ENCODE results near the gene ZNF346.
"Not testable (repeated sequence)": the region's sequence is repeated elsewhere in the genome, so short reads cannot be mapped to it uniquely, and the experiment has no call there.

ZNF346 gene

DNA sequence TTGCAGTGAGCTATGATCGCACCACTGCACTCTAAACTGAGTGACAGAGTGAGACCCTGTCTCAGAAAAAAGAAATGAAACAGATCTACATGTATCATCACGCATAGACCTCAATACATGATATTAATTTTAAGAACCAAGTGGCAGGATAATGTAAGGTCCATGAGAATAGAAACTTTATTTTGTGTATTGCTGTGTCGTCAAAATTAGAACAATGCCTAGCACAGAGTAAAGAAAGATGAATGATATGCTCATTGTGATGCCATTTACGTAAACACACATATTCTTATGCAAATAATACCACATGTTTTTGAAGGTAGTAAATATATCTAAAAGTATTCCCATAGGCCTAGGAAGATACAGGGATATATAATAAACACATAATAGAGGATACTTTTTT, 12.3 kb upstream of the ZNF346 start:
- DNase-seq (ENCODE audit: low read depth): no peak

DNA sequence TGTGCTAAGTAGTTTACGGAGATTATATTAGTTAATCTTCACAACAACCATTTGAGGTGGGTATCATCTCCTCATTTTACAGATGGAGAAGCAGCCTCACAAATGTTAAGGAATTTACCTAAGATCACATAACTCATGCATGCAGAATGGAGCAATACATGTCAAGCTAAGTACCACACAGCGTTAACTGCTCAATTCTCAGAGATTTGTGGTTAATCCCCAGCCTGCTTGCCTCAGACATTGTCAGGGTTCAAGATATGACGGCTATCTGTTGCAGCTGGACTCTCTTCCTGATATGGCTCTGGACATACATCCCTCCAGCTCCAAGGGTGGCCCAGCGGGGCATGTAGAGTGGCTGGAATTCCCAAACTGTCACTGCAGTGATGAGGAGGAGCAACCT, 7.3 kb upstream of the ZNF346 start:
- no peak for DNase-seq (ENCODE audit: low read depth)

DNA sequence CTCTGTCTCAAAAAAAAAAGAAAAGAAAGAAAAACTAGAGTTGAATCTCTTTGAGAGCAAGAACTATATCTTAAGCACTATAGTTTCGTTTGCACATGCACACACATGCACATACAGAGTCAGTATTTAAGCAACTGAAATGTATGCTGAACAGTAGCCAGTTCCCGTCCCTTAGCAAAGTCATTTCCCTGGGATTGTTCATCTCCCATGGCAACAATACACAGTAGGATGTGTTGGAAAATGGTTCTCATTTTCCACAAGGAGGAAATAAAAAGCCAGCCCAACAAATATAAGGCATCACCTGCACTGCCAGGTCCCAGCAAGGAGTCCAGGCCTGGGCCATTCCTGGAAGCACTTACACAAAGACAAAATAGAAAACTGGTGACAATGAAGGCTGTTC, 4.2 kb upstream of the ZNF346 start:
- DNase-seq (ENCODE audit: low read depth): no peak

DNA sequence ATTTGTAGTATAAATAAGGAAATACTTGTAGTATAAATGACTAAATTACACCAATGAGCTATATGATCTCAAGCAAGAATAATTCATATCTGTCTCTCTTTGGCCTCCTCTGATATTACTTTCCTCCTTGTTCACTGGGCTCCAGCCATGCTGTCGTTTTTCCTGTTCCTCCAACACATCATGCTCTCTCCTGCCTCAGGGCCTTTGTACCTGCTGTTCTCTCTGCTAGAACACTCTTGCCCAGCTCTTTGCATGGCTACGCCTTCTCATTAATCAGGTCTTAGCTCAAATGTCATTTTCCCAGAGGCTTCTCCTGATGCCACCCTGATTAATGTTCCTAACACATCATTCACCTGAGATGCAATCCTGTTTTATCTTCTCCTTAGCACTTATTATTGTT, 2.5 kb upstream of the ZNF346 start:
- DNase-seq (ENCODE audit: low read depth): no peak

DNA sequence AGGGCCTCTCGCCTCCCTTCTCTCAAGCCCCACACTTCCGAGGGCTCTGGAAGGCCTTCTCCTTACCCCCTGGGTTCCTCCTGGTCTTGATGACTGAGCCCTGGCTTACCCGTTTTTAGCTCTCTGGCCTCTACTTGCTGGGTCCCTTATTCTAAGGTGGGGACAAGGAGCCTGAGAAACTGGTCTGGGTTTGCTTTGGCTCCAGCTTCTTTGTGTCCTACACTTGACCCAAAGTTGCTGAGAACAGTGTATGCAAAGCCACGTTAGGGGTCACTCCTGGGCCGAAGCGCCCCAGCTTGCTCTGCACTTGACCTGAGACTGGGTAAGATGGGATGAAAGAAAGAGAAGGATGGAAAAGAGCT, 788 bp downstream of the ZNF346 start:
- DNase-seq (ENCODE audit: low read depth): no peak

DNA sequence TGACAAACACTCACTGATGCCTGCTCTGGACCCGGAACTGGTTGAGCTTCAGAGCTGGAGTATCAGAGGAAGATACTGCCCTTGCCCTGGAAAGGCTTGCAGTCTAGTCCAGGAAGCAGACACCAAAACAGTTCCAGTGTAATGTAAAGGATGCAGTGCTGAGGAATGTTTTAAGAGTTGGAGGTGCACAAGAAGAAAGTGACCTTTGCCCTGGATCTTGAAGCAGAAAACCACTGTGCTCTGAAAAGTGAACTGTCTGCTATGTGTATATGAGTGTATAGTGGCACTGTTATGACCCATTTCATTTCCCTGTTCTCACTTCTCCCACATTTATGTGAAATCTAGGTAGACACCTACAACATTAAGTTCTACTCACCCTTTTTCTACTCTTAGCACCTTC, 2.1 kb downstream of the ZNF346 start:
- no peak for DNase-seq (ENCODE audit: low read depth)

DNA sequence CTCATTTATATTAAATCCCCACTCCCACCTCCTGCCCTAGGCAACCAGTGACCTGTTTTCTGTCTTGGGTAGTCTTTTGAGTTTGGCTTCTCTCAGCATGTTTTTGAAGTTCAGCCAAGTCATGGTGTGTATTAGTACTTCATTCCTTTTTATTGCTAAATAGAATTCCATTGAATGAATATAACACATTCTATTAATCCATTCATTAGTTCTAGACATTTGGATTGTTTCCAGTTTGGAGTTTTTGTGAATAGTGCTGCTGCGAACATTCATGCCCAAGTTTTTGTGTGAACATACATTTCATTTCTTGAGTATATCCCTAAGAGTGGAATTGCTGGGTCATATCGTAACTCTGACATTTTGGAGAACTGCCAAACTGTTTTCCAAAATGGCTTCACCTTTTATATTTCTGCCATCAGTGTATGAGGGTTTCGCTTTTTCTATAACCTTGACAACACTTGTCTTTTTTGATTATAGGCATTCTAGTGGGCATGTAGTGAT, 2.7 kb downstream of the ZNF346 start:
- no peak for DNase-seq (ENCODE audit: low read depth)

DNA sequence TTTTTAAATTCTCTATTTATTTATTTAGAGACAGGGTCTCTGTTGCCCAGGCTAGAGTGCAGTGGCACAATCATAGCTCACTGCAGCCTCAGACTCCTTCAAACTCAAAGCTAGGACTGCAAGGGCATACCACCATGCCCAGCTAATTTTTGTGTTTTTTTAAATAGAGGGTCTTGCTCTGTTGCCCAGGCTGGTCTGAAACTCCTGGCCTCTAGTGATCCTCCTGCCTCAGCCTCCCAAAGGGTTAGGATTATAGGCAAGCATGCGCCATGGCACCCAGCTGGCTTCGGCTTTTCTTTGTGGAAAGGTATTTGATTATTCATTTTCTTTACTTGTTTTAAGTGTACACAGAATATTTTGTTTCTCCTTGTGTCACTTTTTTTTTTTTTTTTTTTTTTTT, 5.2 kb downstream of the ZNF346 start:
- no peak for DNase-seq (ENCODE audit: low read depth)

DNA sequence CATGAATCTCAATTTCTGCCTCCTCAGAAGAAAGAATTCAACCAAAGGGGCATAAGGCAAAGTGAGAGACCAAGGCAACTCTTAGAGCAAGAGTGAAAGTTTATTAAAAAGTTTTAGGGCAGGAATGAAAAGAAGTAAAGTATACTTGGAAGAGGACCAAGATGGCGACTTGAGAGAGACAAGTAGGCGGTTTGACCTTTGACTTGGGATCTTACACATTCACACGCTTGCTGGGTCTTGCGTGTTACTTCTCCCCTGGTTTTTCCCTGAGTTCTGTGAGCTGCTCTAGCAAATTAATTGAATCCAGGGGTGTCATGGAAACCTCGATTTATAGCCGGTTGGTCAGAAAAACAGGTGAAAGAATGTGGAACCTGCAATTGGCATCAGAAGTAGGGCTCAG, 7.0 kb downstream of the ZNF346 start:
- no peak for DNase-seq (ENCODE audit: low read depth)

DNA sequence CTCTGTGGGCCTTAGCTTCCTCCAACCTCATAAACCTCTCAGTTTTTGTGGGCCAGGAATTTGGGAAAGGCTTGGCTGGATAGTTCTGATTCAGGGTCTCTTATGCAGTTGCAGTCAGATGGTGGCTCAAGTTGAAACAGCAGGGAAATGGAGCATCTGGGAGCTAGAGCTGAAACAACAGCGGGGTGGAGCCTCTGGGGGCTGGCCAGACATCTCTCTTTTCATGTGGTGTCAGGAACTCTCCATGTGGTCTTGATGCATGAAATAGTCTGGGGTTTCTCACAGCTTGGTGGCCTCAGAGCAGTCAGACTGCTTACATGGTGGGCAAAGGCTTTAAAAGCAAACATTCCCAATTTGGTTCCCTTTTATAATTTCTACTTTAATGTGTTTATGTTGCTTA, 13.5 kb downstream of the ZNF346 start:
- no peak for DNase-seq (ENCODE audit: low read depth)

DNA sequence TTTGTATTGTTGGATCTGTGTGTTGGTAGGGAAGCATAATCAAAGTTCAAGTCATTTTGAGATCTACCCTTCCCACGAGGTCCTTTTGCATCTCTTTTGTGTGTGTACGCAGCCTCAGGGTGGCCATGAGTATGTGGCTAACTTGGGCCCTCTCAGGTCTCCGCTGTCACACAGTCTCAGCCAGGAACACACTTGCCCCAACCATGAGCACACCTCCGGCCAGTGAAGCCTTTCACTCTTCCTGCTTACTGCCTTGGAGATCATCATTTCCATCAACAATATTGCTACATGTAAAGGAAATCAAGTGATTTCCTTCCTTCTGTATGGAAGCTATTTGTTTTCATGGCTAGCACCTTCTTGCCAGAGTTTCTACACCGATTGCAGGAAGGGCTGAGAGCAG, 13.9 kb downstream of the ZNF346 start:
- DNase-seq (ENCODE audit: low read depth): no peak

DNA sequence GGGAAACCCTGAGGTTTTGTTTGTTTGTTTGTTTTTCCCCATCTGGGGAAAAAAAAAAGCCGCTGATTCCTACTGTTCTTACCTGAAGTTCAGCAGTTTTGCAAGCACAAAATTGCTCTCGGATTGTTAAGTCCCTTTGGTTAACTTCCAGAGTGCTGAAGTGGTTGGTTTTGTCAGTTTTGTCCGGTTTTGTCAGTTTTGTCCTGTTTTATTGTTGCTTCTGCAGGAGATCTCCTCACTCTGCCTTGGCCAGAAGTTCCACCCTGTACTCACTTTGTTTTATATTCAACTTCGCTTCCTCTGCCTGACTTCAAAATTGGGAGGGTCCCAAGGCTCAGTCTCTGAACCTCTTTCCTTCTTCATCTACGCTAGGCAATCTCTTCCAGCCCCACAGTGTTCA, 14.4 kb downstream of the ZNF346 start:
- DNase-seq (ENCODE audit: low read depth): no peak

DNA sequence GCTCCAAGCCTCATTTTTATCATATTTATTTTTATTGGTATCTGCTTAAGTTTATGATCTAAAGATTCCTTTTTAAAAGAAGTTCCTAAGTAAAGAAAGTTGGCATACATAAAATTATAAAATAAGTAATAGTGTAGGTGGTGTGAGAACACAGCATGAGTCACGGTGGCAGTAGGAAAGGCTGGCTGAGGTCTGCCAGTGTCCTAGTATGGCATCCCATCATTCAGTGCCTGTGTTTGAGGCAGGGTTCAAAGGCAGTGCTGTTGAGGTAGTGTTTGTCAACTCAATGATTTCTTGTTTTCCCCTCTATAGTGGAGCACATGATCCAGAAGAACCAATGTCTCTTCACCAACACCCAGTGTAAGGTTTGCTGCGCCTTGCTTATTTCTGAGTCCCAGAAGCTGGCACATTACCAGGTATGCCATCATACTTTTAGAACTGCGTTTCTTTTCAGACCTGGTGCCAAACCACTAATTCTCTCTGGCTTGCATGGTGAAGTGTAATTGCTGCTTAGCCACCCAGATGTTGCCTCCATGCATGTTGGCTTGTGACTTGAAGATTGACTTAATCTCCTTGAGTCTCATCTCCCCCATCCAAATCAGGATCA, 18.4 kb downstream of the ZNF346 start:
- DNase-seq (ENCODE audit: low read depth): no peak

DNA sequence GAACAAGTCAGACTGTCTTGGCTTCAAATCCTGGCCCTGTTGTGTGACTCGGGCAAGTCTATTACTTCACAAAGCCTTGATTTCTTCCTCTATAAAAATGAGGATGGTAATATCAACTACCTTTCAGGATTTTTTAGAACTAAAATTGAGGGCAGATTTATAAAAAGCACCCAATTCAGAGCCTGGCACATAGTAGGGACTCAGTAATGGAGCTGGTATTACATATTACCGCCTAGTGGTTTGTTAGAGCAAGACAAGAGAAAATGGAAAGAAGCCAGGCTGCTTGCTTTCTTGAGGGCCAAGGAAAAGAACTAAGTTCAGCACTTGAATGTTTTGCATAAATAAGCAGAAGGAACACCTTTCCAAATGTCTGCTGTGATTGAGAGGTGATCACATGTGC, 19.4 kb downstream of the ZNF346 start:
- DNase-seq (ENCODE audit: low read depth): no peak

DNA sequence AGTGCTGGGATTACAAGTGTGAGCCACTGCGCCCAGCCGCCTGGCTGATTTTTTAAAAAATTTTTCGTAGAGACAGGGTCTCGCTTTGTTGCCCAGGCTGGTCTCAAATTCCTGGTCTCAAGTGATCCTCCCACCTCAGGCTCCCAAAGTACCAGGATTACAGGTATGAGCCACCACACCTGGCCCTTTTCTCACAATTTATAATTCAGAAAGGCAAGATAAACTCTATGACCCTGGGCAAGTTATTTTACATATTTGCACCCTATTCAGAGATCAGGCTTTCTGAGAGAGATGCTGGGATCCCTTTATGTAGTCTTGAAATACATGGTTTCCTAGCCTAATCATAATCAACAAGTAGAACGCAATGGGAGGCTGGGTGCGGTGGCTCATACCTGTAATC, 20.6 kb downstream of the ZNF346 start:
- DNase-seq (ENCODE audit: low read depth): no peak

DNA sequence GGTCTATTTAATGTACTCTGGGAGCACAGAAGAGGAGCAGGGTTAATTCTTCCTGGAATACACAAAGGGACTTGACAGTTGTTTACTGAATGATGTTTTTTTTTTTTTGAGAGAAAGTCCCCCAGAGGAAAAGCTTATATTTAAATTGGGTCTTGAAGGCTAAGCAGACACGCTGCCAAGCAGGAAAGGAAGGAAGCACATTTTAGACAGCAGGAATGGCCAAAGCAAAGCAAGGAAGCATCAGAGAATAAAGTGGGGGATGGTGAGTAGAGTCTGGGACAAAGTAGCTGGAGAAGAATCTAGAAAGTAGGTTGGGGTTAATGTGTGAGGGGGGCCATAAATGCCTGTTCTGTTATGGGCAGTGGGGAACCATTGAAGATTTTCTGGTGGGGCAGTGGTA, 21.5 kb downstream of the ZNF346 start:
- no peak for DNase-seq (ENCODE audit: low read depth)

DNA sequence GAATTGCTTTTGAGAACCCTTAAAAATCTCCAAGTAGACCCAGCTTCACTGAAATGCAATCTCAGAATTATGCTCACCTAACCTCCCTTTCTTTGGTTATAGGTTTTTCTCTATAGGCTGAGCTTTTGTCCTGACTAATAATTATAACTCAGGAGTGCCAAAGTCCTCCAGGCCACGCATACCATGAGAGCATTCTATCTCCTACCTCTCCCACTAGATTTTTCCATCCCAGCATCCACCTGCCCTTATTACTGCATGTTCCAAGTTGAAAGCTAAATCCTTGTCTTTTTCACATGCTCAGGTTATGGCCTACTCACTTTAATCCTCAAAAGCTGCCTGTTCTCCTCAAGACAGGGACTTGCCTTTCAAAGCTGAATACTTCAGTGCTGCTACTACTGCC, 22.1 kb downstream of the ZNF346 start:
- DNase-seq (ENCODE audit: low read depth): no peak

DNA sequence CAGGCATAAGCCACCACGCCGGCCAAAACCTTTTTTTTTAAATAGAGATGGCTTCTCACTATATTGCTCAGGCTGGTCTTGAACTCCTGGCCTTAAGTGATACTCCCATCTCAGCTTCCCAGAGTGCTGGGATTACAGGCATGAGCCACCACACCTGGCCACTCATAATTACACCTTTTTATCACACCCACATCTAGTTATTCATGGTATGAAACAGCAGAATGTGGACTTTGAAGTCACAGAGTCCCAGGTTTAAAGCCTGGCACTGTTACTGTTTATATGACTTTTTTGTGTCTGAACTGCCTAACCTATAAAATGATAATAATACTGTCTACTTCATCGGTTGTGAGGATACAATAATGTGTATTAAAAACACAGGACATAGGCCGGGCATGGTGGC, 23.1 kb downstream of the ZNF346 start:
- no peak for DNase-seq (ENCODE audit: low read depth)

DNA sequence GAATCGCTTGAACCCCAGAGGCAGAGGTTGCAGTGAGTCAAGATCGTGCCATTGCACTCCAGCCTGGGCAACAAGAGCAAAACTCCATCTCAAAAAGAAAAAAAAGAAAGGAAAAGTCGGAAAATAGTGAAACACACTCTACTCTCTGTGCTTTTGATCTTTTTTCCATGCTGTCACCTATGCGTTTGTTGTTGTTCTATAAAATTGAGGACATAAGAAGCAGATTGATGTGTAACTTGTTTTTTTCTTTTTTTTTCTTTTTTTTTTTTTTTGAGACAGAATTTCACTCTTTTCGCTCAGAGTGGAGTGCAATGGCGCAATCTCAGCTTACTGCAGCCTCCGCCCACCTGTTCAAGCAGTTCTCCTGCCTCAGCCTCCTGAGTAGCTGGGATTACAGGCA, 26.0 kb downstream of the ZNF346 start:
- DNase-seq (ENCODE audit: low read depth): not testable (repeated sequence)

DNA sequence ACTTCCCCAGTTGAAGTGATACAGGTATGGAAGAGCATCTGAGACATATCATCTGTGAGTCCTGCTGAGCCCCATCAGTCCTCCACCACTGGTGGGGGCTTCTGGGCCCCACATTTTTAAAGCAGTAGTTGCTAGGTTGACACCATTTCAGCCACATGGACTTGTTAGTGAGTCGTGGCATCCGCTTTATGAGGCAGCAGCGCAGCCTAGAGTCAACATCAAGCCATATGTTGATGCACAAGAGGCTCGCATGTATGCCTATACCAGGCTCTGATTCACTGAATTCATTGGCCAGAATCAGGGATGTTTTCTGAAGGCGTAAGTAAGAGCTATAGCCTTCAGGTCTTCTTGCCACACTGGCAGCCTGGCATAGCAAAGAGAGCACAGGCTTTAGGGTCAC, 26.8 kb downstream of the ZNF346 start:
- no peak for DNase-seq (ENCODE audit: low read depth)

DNA sequence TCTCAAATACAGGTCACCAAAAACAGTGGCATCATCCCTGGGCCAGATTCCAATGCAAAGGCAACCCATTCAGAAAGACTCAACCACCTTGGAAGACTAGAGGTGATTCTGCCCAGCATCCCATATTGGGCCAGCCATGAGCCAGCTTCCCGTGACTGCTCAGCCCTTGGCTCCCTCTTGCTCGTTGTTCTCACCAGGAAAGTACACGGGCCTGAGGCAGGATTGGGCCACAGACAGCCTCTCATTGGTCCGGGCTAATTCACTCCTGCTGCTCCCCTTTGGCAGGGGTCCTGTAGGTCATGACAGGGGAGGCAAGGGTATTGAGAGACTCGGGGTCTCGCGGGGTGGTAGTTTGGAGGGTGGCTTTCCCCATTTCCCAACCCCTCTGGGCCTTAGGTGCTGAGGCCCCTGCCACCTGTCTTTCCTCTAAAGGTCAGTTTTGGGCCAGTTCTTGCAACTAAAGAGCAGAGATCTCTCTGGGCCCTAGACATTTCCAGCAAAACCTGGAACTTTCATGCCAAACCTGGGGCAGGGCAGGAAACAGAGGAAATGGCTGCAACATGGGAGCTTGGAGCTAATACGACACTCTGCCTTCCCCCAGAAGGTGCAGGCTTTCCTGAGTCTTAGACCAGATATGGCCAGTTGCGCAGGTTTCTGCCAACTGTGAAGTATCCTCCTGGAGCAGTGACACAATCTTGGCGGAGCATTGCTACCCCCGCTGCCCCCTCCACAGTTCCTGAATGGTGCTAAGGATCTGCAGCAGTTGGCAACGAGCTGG, 42.2 kb downstream of the ZNF346 start:
- DNase-seq (ENCODE audit: low read depth): no peak

DNA sequence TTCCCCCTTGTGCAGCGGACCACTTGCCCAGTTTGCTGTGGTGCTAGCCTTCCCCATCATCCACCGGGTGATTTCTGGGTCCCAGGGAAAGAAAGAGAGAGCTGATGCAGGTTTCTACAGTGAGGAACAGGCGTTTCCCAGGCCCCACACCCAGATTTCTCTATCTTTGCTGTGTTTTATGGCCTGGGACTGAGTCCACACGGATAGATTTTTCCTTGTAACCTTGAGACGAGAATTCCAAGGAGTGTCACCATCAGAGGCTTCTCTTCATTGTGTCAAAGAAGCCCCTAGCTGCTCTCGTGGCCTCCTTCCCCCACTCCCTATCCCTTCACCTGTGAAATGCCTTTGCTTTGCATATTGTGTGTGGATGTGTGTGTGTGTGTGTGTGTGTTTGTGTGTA, 43.0 kb downstream of the ZNF346 start:
- no peak for DNase-seq (ENCODE audit: low read depth)

DNA sequence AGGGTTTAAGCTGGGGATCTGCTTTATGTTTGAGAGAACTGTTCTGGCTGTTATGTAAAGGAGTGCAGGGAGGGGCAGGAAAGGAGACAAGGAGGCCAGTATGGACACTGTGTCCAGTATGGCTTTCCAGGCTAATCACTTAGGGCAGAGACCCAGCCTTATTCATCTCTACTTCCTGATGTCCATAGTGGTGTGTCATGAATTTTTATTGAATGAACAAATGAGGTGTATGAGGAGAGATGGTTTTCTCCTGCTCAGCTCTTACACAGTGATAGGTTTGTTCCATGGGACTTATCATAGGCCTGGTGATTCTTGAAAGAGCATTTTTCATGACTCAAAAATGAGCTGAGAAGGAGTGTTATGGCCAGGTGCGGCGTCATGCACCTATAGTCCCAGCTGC, 43.7 kb downstream of the ZNF346 start:
- DNase-seq (ENCODE audit: low read depth): no peak

DNA sequence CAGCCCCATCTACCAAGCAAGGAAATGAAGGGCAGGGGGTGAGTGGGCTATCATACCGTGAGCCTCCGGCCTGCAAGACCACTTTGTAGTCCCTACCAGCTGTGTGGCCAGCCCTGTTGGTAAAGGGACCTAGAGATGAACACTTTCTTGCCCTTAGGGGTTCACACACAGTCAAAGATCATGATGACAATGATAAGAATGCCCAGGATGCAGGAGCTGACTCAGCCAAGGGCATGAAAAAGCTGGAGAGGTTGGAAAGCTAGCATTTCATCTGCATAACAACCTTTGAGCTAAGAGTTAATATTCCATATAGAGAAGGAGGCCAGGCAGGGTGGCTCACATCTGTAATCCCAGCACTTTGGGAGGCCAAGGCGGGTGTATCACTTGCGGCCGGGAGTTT, 45.0 kb downstream of the ZNF346 start:
- DNase-seq (ENCODE audit: low read depth): no peak

All from stimulated activated CD8-positive, alpha-beta memory T cell treated with anti-CD3 and anti-CD28 coated beads, Interleukin-12 subunit alpha, Interleukin-12 subunit beta, amount 100 ng/mL, for 4 hours (primary cell).